HEK293T (cell line): Measurements from ENCODE around the gene WNT3A.

Experiments used
- ARNT ChIP-seq: fragments of 450-650 bp; IDR thresholded peaks from 2 replicates; pipeline ENCODE4 v1.6.1; 2017; ENCODE audit warnings: mild to moderate bottlenecking
- ELF4 ChIP-seq: fragments of 450-650 bp; IDR thresholded peaks from 2 replicates; pipeline ENCODE4 v1.6.1; 2017; ENCODE audit warnings: antibody characterized with exemption
- FOXA1 ChIP-seq: fragments of 450-650 bp; IDR thresholded peaks from 2 replicates; pipeline ENCODE4 v1.6.1; 2016; ENCODE audit warnings: mild to moderate bottlenecking
- FOXK2 ChIP-seq: fragments of 450-650 bp; IDR thresholded peaks from 2 replicates; pipeline ENCODE4 v1.6.1; 2016; ENCODE audit warnings: mild to moderate bottlenecking
- FOXM1 ChIP-seq: fragments of 450-650 bp; IDR thresholded peaks from 2 replicates; pipeline ENCODE4 v1.6.1; 2017; ENCODE audit warnings: mild to moderate bottlenecking, borderline replicate concordance
- HDGF ChIP-seq: fragments of 450-650 bp; IDR thresholded peaks from 2 replicates; pipeline ENCODE4 v1.6.1; 2017; ENCODE audit warnings: antibody characterized with exemption, borderline replicate concordance
- NFRKB ChIP-seq: fragments of 450-650 bp; IDR thresholded peaks from 2 replicates; pipeline ENCODE4 v1.6.1; 2016; ENCODE audit warnings: mild to moderate bottlenecking, moderate library complexity
- SP1 ChIP-seq: fragments of 450-650 bp; IDR thresholded peaks from 2 replicates; pipeline ENCODE4 v1.6.1; 2017
- SUZ12 ChIP-seq: fragments of 450-650 bp; IDR thresholded peaks from 2 replicates; pipeline ENCODE4 v1.6.1; 2016; ENCODE audit warnings: mild to moderate bottlenecking
- TARDBP ChIP-seq: fragments of 450-650 bp; IDR thresholded peaks from 2 replicates; pipeline ENCODE4 v1.6.1; 2016
- ZNF384 ChIP-seq: fragments of 450-650 bp; IDR thresholded peaks from 2 replicates; pipeline ENCODE4 v1.6.1; 2016
- TF ChIP-seq, protein P1 (sequence below): fragments of 450-650 bp; IDR thresholded peaks from 2 replicates; pipeline ENCODE4 v1.6.1; 2016

DNA sequence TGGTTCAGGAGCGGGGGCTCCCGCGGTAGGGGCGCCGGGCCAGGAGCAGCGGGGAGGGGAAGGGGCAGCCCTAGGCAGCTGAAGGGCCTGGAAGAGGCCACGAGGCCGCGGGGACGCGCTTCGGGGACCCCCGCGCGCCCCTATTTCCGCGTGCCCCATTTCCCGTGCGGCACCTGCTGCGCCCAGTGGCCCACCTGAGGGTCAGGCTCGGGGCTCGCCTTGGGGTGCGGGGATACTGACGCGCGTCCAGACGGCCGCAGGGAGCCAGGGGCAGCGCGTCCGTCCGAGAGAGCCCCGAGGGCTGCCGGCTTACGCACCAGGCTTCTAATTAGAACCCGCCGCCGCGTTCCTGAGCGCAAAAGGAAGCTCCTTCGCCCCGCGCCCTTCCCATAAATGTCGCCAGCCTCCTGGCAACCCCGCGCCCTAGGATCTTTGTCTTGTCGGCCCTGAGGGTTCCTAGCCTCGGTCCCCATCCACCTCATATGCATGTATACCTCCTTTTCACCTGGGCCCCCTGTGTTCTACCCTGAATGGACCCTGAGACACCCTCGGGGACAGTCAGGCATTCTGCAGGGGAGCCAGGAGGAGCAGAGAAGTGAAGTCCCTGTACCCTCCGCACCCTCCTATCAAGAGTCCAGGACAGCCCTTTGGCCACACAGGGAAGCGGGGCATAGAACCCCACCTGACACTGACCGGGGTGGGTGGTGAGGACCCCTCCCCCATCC is 1.8 kb downstream of the WNT3A start:
- no peak for TF ChIP-seq FOXM1
- no peak for TF ChIP-seq FOXK2
- TF ChIP-seq ZNF384: no peak
- TF ChIP-seq TARDBP: no peak
- no peak for TF ChIP-seq FOXA1
- no peak for TF ChIP-seq NFRKB
- no peak for TF ChIP-seq ELF4
- no peak for TF ChIP-seq SP1
- no peak for TF ChIP-seq HDGF
- no peak for TF ChIP-seq SUZ12
- TF ChIP-seq, protein P1, sequence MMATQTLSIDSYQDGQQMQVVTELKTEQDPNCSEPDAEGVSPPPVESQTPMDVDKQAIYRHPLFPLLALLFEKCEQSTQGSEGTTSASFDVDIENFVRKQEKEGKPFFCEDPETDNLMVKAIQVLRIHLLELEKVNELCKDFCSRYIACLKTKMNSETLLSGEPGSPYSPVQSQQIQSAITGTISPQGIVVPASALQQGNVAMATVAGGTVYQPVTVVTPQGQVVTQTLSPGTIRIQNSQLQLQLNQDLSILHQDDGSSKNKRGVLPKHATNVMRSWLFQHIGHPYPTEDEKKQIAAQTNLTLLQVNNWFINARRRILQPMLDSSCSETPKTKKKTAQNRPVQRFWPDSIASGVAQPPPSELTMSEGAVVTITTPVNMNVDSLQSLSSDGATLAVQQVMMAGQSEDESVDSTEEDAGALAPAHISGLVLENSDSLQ: no peak
- TF ChIP-seq ARNT: no peak
